Mesenchymal stem cell (in vitro differentiated cells and primary cell): ENCODE measurements around the gene PEX5. TPM values are rescaled to one million over a fixed set of nuclear protein-coding genes. Genes with fewer than 3 reads are reported as not detected.

Source experiments
- DNase-seq: peaks from one replicate; pipeline ENCODE4 v3.0.0-alpha.2; 2013
- H2AFZ ChIP-seq: one replicate; pipeline ENCODE4 v1.6.1; 2013; ENCODE audit warnings: low read depth, mild to moderate bottlenecking, control low read depth, inconsistent platforms, low read length, moderate library complexity
- H2AK5ac ChIP-seq: 2 replicates; pipeline ENCODE4 v1.6.1; 2013; ENCODE audit warnings: low read length, moderate library complexity, mild to moderate bottlenecking, inconsistent platforms; ENCODE audit not compliant: severe bottlenecking
- H2BK120ac ChIP-seq: one replicate; pipeline ENCODE4 v1.6.1; 2013; ENCODE audit warnings: low read depth, mild to moderate bottlenecking, inconsistent platforms, low read length, moderate library complexity
- H2BK12ac ChIP-seq, 2 experiments: one replicate each; pipeline ENCODE4 v1.6.1; 2013; ENCODE audit warnings: inconsistent platforms in 2 of 2, low read length in 2 of 2, mild to moderate bottlenecking in 2 of 2, moderate library complexity in 2 of 2, control low read depth in 1 of 2
- H2BK15ac ChIP-seq: one replicate; pipeline ENCODE4 v1.6.1; 2013; ENCODE audit warnings: mild to moderate bottlenecking, low read depth, inconsistent platforms; ENCODE audit not compliant: poor library complexity, severe bottlenecking
- H2BK5ac ChIP-seq: 2 replicates; pipeline ENCODE4 v1.6.1; 2013; ENCODE audit warnings: low read depth, mild to moderate bottlenecking, low read length, control low read depth, inconsistent platforms; ENCODE audit not compliant: poor library complexity, severe bottlenecking
- H3K14ac ChIP-seq, 2 experiments: one replicate each; pipeline ENCODE4 v1.6.1; 2013; ENCODE audit warnings: inconsistent platforms in 2 of 2, low read length in 2 of 2, control low read depth in 1 of 2, mild to moderate bottlenecking in 1 of 2, moderate library complexity in 1 of 2
- H3K18ac ChIP-seq, 2 experiments: one replicate each; pipeline ENCODE4 v1.6.1; 2013; ENCODE audit warnings: inconsistent platforms in 2 of 2, low read length in 2 of 2, control low read depth in 1 of 2, low read depth in 1 of 2, mild to moderate bottlenecking in 1 of 2
- H3K23ac ChIP-seq, 2 experiments: one replicate each; pipeline ENCODE4 v1.6.1; 2013; ENCODE audit warnings: inconsistent platforms in 2 of 2, low read length in 2 of 2, mild to moderate bottlenecking in 2 of 2, moderate library complexity in 2 of 2, control low read depth in 1 of 2
- H3K27ac ChIP-seq: 2 replicates; pipeline ENCODE4 v1.5.1; 2013; ENCODE audit warnings: mild to moderate bottlenecking, moderate library complexity, low read length, control low read depth, inconsistent platforms; ENCODE audit not compliant: poor library complexity, severe bottlenecking
- H3K27me3 ChIP-seq, 2 experiments: 2 replicates each; pipeline versions ENCODE4 v1.6.1 to v1.7.0; 2013; ENCODE audit warnings: low read length in 2 of 2, mild to moderate bottlenecking in 2 of 2, moderate library complexity in 2 of 2, control low read depth in 1 of 2, inconsistent platforms in 1 of 2; ENCODE audit not compliant: control insufficient read depth in 1 of 2, insufficient read depth in 1 of 2
- H3K36me3 ChIP-seq, 2 experiments: 2 replicates each; pipeline versions ENCODE4 v1.6.1 to v1.7.0; 2013; ENCODE audit warnings: low read length in 2 of 2, control low read depth in 1 of 2, inconsistent platforms in 1 of 2, low read depth in 1 of 2, mild to moderate bottlenecking in 1 of 2; ENCODE audit not compliant: insufficient read depth in 2 of 2, control insufficient read depth in 1 of 2
- H3K4ac ChIP-seq, 2 experiments: one replicate each; pipeline ENCODE4 v1.6.1; 2013; ENCODE audit warnings: inconsistent platforms in 2 of 2, low read length in 2 of 2, mild to moderate bottlenecking in 2 of 2, moderate library complexity in 2 of 2, control low read depth in 1 of 2, low read depth in 1 of 2
- H3K4me1 ChIP-seq: 2 replicates; pipeline ENCODE4 v1.6.1; 2013; ENCODE audit warnings: low read depth, low read length, control low read depth; ENCODE audit not compliant: control insufficient read depth, insufficient read depth
- H3K4me2 ChIP-seq: 2 replicates; pipeline ENCODE4 v1.6.1; 2013; ENCODE audit warnings: low read length, mild to moderate bottlenecking, inconsistent platforms; ENCODE audit not compliant: poor library complexity, severe bottlenecking
- H3K4me3 ChIP-seq, 2 experiments: 2 replicates each; pipeline versions ENCODE4 v1.5.1 to v1.7.0; 2013; ENCODE audit warnings: low read length in 2 of 2, mild to moderate bottlenecking in 2 of 2, control low read depth in 1 of 2, low read depth in 1 of 2; ENCODE audit not compliant: insufficient read depth in 1 of 2
- H3K79me1 ChIP-seq: replicated peaks from 2 replicates; pipeline ENCODE4 v1.6.1; 2013; ENCODE audit warnings: mild to moderate bottlenecking, control low read depth, low read length, inconsistent platforms; ENCODE audit not compliant: poor library complexity, severe bottlenecking
- H3K9ac ChIP-seq: 2 replicates; pipeline ENCODE4 v1.7.0; 2013; ENCODE audit warnings: mild to moderate bottlenecking, low read length, moderate library complexity
- H3K9me3 ChIP-seq: 2 replicates; pipeline ENCODE4 v1.7.0; 2013; ENCODE audit warnings: mild to moderate bottlenecking, low read length; ENCODE audit not compliant: control insufficient read depth
- H4K8ac ChIP-seq: one replicate; pipeline ENCODE4 v1.6.1; 2013; ENCODE audit warnings: inconsistent platforms, mild to moderate bottlenecking, low read length, moderate library complexity
- H4K91ac ChIP-seq: one replicate; pipeline ENCODE4 v1.6.1; 2013; ENCODE audit warnings: mild to moderate bottlenecking, low read length, inconsistent platforms
- WGBS: methylation state at CpG from one replicate; pipeline ENCODE4 v1.1.7; 2013; ENCODE audit warnings: mixed read lengths; 5-methylcytosine and 5-hydroxymethylcytosine counted together
- polyA plus RNA-seq, 2 experiments: library from polyadenylated mRNA; stranded (reverse); fragments of 200-250 nt; gene quantifications; one replicate each; pipeline ENCODE4 v1.2.3, GENCODE V29; 2013

The PEX5 gene
- 10.7 TPM for polyA plus RNA-seq (2013, experiment 1 of 2)
- 11.8 TPM for polyA plus RNA-seq (2013, experiment 2 of 2)

- H2AK5ac ChIP-seq = no peak within 1 kb of the TSS
- H3K27me3 ChIP-seq = no peaks in the 10 kb centered on the region
- H2BK15ac ChIP-seq = peak within 1 kb of the TSS; percentile 33
- H2BK5ac ChIP-seq = no peak within 1 kb of the TSS
- DNase-seq = peak; percentile 91
- peaks cover 3 to 32% of the 10 kb centered on the region in 2 experiments for H3K36me3 ChIP-seq
- H3K18ac ChIP-seq = peak within 1 kb of the TSS; percentile 80 to 97
- H4K8ac ChIP-seq = peak within 1 kb of the TSS; percentile 82
- H3K4me2 ChIP-seq = peak within 1 kb of the TSS; percentile 98
- H3K4me1 ChIP-seq = peaks cover 14% of the 10 kb centered on the region
- H3K79me1 ChIP-seq = peaks cover 12% of the 10 kb centered on the region
- under 1% methylated on average over 45 of the region's 68 CpGs for WGBS
- H4K91ac ChIP-seq = peak within 1 kb of the TSS; percentile 8
- peak within 1 kb of the TSS in 1 of 2 experiments; percentile 89 for H3K14ac ChIP-seq
- H3K4ac ChIP-seq = peak within 1 kb of the TSS; percentile 13 to 95
- H3K4me3 ChIP-seq = peak within 1 kb of the TSS; percentile 84 to 94
- H2AFZ ChIP-seq = peak within 1 kb of the TSS; percentile 81
- no peak within 1 kb of the TSS for H2BK120ac ChIP-seq
- H3K9ac ChIP-seq = peak within 1 kb of the TSS; percentile 97
- H3K23ac ChIP-seq = peak within 1 kb of the TSS; percentile 42 to 92
- H3K27ac ChIP-seq = peak within 1 kb of the TSS; percentile 45
- H3K9me3 ChIP-seq = no peaks in the 10 kb centered on the region
- H2BK12ac ChIP-seq = peak within 1 kb of the TSS in 1 of 2 experiments; percentile 15
Measured at GRCh38 chr12:7189398-7190267, at the start of gene PEX5. TSS of gene PEX5 (plus strand) at chr12:7189686. CDS start at chr12:7190378, 692 bp downstream.

- H3K9me3 ChIP-seq = no peaks in the 10 kb centered on the region
- WGBS = 87% methylated on average over 7 of the region's 7 CpGs
- H4K91ac ChIP-seq = no peak overlapping the region
- H3K4ac ChIP-seq = no peak overlapping the region
- peaks cover 3% of the 10 kb centered on the region for H3K4me1 ChIP-seq
- no peak overlapping the region for H2AFZ ChIP-seq
- no peak overlapping the region for H3K4me3 ChIP-seq
- H3K9ac ChIP-seq = no peak overlapping the region
- peaks cover 45 to 48% of the 10 kb centered on the region in 2 experiments for H3K36me3 ChIP-seq
- H4K8ac ChIP-seq = no peak overlapping the region
- H2BK5ac ChIP-seq = no peak overlapping the region
- no peak overlapping the region for H3K27ac ChIP-seq
- H3K4me2 ChIP-seq = no peak overlapping the region
- no peaks in the 10 kb centered on the region for H3K79me1 ChIP-seq
- no peak overlapping the region for H2BK120ac ChIP-seq
- no peak for DNase-seq
- no peak overlapping the region for H2BK15ac ChIP-seq
- H3K23ac ChIP-seq = no peak overlapping the region
- H3K14ac ChIP-seq = no peak overlapping the region
- no peak overlapping the region for H3K18ac ChIP-seq
- H2AK5ac ChIP-seq = no peak overlapping the region
- H3K27me3 ChIP-seq = no peaks in the 10 kb centered on the region
- H2BK12ac ChIP-seq = no peak overlapping the region
Measured at GRCh38 chr12:7141351-7142005, 48.0 kb upstream of the PEX5 start.

GRCh38 chr12:7142056-7142644 lies 47.3 kb upstream of the PEX5 start:
- 70% methylated on average over 4 of the region's 5 CpGs for WGBS
- Histone ChIP-seq H3K9me3 (no peaks in the 10 kb centered on the region), H2BK5ac (no peak overlapping the region), H3K79me1 (no peaks in the 10 kb centered on the region), H3K23ac (no peak overlapping the region), H2BK120ac (no peak overlapping the region), H3K36me3 (peaks cover 45 to 48% of the 10 kb centered on the region in 2 experiments), H3K27me3 (no peaks in the 10 kb centered on the region), H4K8ac (no peak overlapping the region), H3K27ac (no peak overlapping the region), H2BK15ac (no peak overlapping the region), H2AFZ (no peak overlapping the region), H3K4me3 (no peak overlapping the region), H4K91ac (no peak overlapping the region), H3K4ac (no peak overlapping the region), H3K14ac (no peak overlapping the region), H3K4me1 (peaks cover 3% of the 10 kb centered on the region), H3K18ac (no peak overlapping the region), H2BK12ac (no peak overlapping the region), H3K4me2 (no peak overlapping the region), H3K9ac (no peak overlapping the region), H2AK5ac (no peak overlapping the region)
- peak; percentile 59 for DNase-seq
